ENCODE data around the gene AKAP8.

- TF ChIP-seq, protein P1, sequence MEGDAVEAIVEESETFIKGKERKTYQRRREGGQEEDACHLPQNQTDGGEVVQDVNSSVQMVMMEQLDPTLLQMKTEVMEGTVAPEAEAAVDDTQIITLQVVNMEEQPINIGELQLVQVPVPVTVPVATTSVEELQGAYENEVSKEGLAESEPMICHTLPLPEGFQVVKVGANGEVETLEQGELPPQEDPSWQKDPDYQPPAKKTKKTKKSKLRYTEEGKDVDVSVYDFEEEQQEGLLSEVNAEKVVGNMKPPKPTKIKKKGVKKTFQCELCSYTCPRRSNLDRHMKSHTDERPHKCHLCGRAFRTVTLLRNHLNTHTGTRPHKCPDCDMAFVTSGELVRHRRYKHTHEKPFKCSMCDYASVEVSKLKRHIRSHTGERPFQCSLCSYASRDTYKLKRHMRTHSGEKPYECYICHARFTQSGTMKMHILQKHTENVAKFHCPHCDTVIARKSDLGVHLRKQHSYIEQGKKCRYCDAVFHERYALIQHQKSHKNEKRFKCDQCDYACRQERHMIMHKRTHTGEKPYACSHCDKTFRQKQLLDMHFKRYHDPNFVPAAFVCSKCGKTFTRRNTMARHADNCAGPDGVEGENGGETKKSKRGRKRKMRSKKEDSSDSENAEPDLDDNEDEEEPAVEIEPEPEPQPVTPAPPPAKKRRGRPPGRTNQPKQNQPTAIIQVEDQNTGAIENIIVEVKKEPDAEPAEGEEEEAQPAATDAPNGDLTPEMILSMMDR (IDR thresholded peaks at IDR 0.05), result no peak
- no peak for TF ChIP-seq POLR2A (IDR thresholded peaks at IDR 0.05)
- TF ChIP-seq POLR2AphosphoS5 (IDR thresholded peaks at IDR 0.05), result no peak
Observed at GRCh38 chr19:15381864-15382263, 2.3 kb upstream of the AKAP8 start.
